HEK293 (cell line): ENCODE results near the gene OPRM1.

Experiments
- CTCF ChIA-PET: fragments of 350-600 bp; formaldehyde crosslinking; extraction: SDS; loops from one replicate; lab custom pipeline; 2021; ENCODE audit warnings: antibody characterized with exemption; lab: Yijun Ruan, JAX
- POLR2A ChIA-PET: fragments of 300-600 bp; formaldehyde crosslinking; extraction: SDS; loops from one replicate; lab custom pipeline; 2020; ENCODE audit warnings: antibody characterized with exemption, inconsistent platforms; lab: Yijun Ruan, JAX
- H3K27ac ChIP-seq: fragments of 200-500 bp; sonication (Bioruptor generic); 2 replicates; pipeline ENCODE4 v1.5.1; 2014; ENCODE audit warnings: low read depth, low read length, control low read depth, inconsistent platforms; ENCODE audit errors: extremely low read depth
- H3K36me3 ChIP-seq, 2 experiments: fragments of 200-500 bp in 1 of 2; sonication (Bioruptor generic) in 1 of 2; 1 replicate in 1 of 2; 2 replicates in 1 of 2; pipeline ENCODE4 v1.5.1; 2014 to 2017; ENCODE audit warnings: inconsistent platforms in 2 of 2, low read length in 2 of 2; ENCODE audit not compliant: control insufficient read depth in 2 of 2, insufficient read depth in 1 of 2
- H3K4me1 ChIP-seq: fragments of 200-500 bp; sonication (Bioruptor generic); 2 replicates; pipeline ENCODE4 v1.5.1; 2014; ENCODE audit warnings: mild to moderate bottlenecking, low read length, inconsistent platforms; ENCODE audit not compliant: control insufficient read depth, insufficient read depth
- H3K4me3 ChIP-seq: 2 replicates; pipeline ENCODE4 v1.5.1; 2011; ENCODE audit warnings: low read depth, mild to moderate bottlenecking, control low read depth, low read length, moderate library complexity
- H3K9me3 ChIP-seq: fragments of 200-500 bp; sonication (Bioruptor generic); 2 replicates; pipeline ENCODE4 v1.5.1; 2014; ENCODE audit warnings: low read depth, low read length, inconsistent platforms; ENCODE audit not compliant: control insufficient read depth, insufficient read depth
- ATF2 ChIP-seq: fragments of 450-650 bp; formaldehyde crosslinking; IDR thresholded peaks from 2 replicates; pipeline ENCODE4 v1.5.1; 2016; ENCODE audit warnings: missing biosample characterization, missing genetic modification characterization, low read depth
- ELK4 ChIP-seq: IDR thresholded peaks from 2 replicates; pipeline ENCODE4 v1.6.1; 2011; ENCODE audit warnings: mild to moderate bottlenecking, low read depth, low read length, borderline replicate concordance
- GLIS1 ChIP-seq: fragments of 450-650 bp; formaldehyde crosslinking; IDR thresholded peaks from 2 replicates; pipeline ENCODE4 v1.5.1; 2016; ENCODE audit warnings: missing biosample characterization, missing genetic modification characterization
- OSR2 ChIP-seq: fragments of 450-650 bp; formaldehyde crosslinking; IDR thresholded peaks from 2 replicates; pipeline ENCODE4 v1.5.1; 2016; ENCODE audit warnings: missing biosample characterization, missing genetic modification characterization
- PRDM1 ChIP-seq: fragments of 450-650 bp; formaldehyde crosslinking; IDR thresholded peaks from 2 replicates; pipeline ENCODE4; 2016; ENCODE audit warnings: missing biosample characterization, missing genetic modification characterization
- RBAK ChIP-seq: fragments of 450-650 bp; formaldehyde crosslinking; IDR thresholded peaks from 2 replicates; pipeline ENCODE4 v1.5.1; 2016; ENCODE audit warnings: missing biosample characterization, missing genetic modification characterization
- YY1 ChIP-seq: fragments of 450-650 bp; formaldehyde crosslinking; IDR thresholded peaks from 2 replicates; pipeline ENCODE4 v1.5.1; 2018; ENCODE audit warnings: missing biosample characterization, missing genetic modification characterization
- ZBTB21 ChIP-seq: fragments of 450-650 bp; formaldehyde crosslinking; IDR thresholded peaks from 2 replicates; pipeline ENCODE4 v1.5.1; 2017; ENCODE audit warnings: missing biosample characterization, missing genetic modification characterization
- ZNF16 ChIP-seq: fragments of 450-650 bp; formaldehyde crosslinking; IDR thresholded peaks from 2 replicates; pipeline ENCODE4 v1.5.1; 2016; ENCODE audit warnings: low read depth, missing biosample characterization, missing genetic modification characterization
- ZNF174 ChIP-seq: fragments of 450-650 bp; formaldehyde crosslinking; IDR thresholded peaks from 2 replicates; pipeline ENCODE4 v1.5.0; 2017; ENCODE audit warnings: missing biosample characterization, mild to moderate bottlenecking, missing genetic modification characterization
- ZNF202 ChIP-seq: fragments of 450-650 bp; formaldehyde crosslinking; IDR thresholded peaks from 2 replicates; pipeline ENCODE4 v1.5.1; 2016; ENCODE audit warnings: missing biosample characterization, missing genetic modification characterization, borderline replicate concordance
- ZNF521 ChIP-seq: fragments of 450-650 bp; formaldehyde crosslinking; IDR thresholded peaks from 2 replicates; pipeline ENCODE4 v1.5.1; 2017; ENCODE audit warnings: missing biosample characterization, mild to moderate bottlenecking, missing genetic modification characterization
- ZNF548 ChIP-seq: fragments of 450-650 bp; formaldehyde crosslinking; IDR thresholded peaks from 2 replicates; pipeline ENCODE4 v1.5.1; 2016; ENCODE audit warnings: missing biosample characterization, missing genetic modification characterization
- ZNF558 ChIP-seq: fragments of 450-650 bp; formaldehyde crosslinking; IDR thresholded peaks from 2 replicates; pipeline ENCODE4 v1.5.1; 2016; ENCODE audit warnings: missing biosample characterization, missing genetic modification characterization
- ZNF658 ChIP-seq: fragments of 450-650 bp; formaldehyde crosslinking; IDR thresholded peaks from 2 replicates; pipeline ENCODE4; 2016; ENCODE audit warnings: missing biosample characterization, missing genetic modification characterization
- TF ChIP-seq, protein P1 (sequence below): fragments of 450-650 bp; formaldehyde crosslinking; IDR thresholded peaks from 2 replicates; pipeline ENCODE4 v1.5.1; 2017; ENCODE audit warnings: missing biosample characterization, missing genetic modification characterization
- TF ChIP-seq, protein P2 (sequence below): fragments of 450-650 bp; formaldehyde crosslinking; IDR thresholded peaks from 2 replicates; pipeline ENCODE4 v1.5.1; 2016; ENCODE audit warnings: missing biosample characterization, missing genetic modification characterization
- TF ChIP-seq, protein P3 (sequence below): fragments of 450-650 bp; formaldehyde crosslinking; IDR thresholded peaks from 2 replicates; pipeline ENCODE4 v1.5.1; 2016; ENCODE audit warnings: missing biosample characterization, missing genetic modification characterization

Gene OPRM1

GRCh38 chr6:154106251-154106650 lies 67.2 kb downstream of the OPRM1 start (continued):
- no peak for TF ChIP-seq ZNF16 (tag by site-specific recombination)
- TF ChIP-seq, protein P1, sequence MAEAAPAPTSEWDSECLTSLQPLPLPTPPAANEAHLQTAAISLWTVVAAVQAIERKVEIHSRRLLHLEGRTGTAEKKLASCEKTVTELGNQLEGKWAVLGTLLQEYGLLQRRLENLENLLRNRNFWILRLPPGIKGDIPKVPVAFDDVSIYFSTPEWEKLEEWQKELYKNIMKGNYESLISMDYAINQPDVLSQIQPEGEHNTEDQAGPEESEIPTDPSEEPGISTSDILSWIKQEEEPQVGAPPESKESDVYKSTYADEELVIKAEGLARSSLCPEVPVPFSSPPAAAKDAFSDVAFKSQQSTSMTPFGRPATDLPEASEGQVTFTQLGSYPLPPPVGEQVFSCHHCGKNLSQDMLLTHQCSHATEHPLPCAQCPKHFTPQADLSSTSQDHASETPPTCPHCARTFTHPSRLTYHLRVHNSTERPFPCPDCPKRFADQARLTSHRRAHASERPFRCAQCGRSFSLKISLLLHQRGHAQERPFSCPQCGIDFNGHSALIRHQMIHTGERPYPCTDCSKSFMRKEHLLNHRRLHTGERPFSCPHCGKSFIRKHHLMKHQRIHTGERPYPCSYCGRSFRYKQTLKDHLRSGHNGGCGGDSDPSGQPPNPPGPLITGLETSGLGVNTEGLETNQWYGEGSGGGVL (tag by site-specific recombination) = no peak

DNA sequence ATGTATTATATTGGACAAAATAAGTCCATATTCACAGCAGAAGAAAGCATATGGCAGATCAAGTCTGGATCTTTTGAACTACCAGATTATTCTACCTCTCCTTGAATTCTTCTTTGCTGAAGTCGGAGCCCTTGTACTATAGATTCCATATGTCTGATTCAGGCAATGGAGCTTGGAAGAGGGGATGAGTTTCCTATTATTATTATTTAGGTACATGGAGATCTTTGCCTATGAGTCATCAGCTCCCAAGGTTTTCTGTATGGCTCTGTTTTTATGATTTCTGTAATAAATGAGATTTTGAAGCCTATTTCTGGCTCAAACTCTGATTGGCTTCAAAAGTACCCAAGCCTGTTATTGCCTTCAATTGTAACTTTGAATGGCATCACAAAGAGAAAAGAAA lies 72.0 kb downstream of the OPRM1 start:
- no peak overlapping the region for H3K4me3 ChIP-seq
- ChIA-PET POLR2A (no interaction called here), CTCF (interaction anchor here (0.6 kb wide), 1 partner anchor 799 kb away, joined by 3 read pairs; no protein-coding TSS in a partner anchor)
- no peak overlapping the region for H3K27ac ChIP-seq
- TF ChIP-seq ZNF548 (tag by site-specific recombination) (no peak), OSR2 (tag by site-specific recombination) (no peak), ZNF202 (tag by site-specific recombination) (no peak), ZNF521 (tag by site-specific recombination) (no peak), RBAK (tag by site-specific recombination) (no peak), PRDM1 (no peak), ZNF658 (tag by site-specific recombination) (no peak), ELK4 (no peak), YY1 (tag by site-specific recombination) (no peak), ZNF174 (tag by site-specific recombination) (no peak), GLIS1 (no peak), ZNF558 (no peak), ZBTB21 (no peak), ATF2 (tag by site-specific recombination) (no peak)
- TF ChIP-seq, protein P2, sequence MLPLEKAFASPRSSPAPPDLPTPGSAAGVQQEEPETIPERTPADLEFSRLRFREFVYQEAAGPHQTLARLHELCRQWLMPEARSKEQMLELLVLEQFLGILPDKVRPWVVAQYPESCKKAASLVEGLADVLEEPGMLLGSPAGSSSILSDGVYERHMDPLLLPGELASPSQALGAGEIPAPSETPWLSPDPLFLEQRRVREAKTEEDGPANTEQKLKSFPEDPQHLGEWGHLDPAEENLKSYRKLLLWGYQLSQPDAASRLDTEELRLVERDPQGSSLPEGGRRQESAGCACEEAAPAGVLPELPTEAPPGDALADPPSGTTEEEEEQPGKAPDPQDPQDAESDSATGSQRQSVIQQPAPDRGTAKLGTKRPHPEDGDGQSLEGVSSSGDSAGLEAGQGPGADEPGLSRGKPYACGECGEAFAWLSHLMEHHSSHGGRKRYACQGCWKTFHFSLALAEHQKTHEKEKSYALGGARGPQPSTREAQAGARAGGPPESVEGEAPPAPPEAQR = no peak
- TF ChIP-seq, protein P1 (tag by site-specific recombination) = no peak
- TF ChIP-seq, protein P3, sequence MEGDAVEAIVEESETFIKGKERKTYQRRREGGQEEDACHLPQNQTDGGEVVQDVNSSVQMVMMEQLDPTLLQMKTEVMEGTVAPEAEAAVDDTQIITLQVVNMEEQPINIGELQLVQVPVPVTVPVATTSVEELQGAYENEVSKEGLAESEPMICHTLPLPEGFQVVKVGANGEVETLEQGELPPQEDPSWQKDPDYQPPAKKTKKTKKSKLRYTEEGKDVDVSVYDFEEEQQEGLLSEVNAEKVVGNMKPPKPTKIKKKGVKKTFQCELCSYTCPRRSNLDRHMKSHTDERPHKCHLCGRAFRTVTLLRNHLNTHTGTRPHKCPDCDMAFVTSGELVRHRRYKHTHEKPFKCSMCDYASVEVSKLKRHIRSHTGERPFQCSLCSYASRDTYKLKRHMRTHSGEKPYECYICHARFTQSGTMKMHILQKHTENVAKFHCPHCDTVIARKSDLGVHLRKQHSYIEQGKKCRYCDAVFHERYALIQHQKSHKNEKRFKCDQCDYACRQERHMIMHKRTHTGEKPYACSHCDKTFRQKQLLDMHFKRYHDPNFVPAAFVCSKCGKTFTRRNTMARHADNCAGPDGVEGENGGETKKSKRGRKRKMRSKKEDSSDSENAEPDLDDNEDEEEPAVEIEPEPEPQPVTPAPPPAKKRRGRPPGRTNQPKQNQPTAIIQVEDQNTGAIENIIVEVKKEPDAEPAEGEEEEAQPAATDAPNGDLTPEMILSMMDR (tag by site-specific recombination) = no peak
- H3K9me3 ChIP-seq = no peaks in the 10 kb centered on the region
- no peaks in the 10 kb centered on the region for H3K4me1 ChIP-seq
- H3K36me3 ChIP-seq = no peaks in the 10 kb centered on the region
